GM19324 (cell line): ENCODE measurements around the gene CACNA1S.

ENCODE experiments used
- ATAC-seq: cut with Tn5 transposase; IDR thresholded peaks from one replicate; pipeline ENCODE4 v1.9.1; 2021; ENCODE audit warnings: mild to moderate bottlenecking, moderate library complexity; ENCODE audit not compliant: unreplicated experiment, low FRiP score

Gene CACNA1S

GRCh38 chr1:201019321-201019977 is 92.8 kb downstream of the CACNA1S start:
- ATAC-seq, result peak; percentile 61

GRCh38 chr1:201017828-201018163 is 94.4 kb downstream of the CACNA1S start:
- no peak for ATAC-seq

DNA sequence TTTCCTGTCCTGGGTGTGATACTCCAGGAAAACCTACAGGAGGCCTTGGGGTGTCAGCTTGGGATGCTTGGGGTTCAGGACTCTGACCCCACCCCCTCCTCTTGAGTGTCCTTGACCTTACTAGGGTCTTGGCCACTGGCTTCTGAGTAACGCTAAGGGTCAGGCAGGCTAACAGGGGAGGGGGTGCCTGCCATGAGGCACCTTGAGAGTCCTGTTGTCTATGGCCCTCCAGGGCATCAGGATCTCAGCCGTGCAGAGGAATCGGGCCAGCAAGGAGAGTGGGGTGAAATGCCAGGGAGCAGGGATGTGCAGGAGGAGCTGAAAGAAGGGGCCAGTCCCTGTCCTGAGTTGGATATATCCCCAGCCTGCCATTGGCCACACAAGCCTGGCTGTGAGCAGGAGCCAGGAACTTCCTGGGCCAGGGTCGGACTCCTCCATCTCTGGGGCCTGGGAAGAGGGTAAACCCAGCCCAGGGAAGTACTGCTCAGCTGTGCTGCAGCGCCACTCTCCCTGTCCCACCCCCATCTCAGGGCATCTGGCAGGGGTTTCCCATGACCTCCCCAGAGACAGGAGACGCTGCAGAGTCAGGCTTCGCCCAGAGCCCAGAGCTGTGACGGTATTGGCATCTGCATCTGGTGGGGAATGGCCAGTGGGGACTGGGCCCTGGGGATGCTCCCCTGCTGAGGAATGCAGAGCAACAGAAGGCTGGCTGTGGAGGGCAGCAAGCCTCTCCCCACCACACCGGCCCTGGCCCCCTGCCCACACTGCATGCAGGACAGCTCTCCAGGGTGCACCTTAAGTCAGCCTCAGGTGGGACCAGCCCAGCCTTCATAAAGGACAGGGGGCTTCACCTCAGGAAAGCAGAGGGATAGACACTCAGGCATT is 95.0 kb downstream of the CACNA1S start:
- no peak for ATAC-seq

- no peak for ATAC-seq
These were observed 96.0 kb downstream of the CACNA1S start for GRCh38 chr1:201016211-201016651.

DNA sequence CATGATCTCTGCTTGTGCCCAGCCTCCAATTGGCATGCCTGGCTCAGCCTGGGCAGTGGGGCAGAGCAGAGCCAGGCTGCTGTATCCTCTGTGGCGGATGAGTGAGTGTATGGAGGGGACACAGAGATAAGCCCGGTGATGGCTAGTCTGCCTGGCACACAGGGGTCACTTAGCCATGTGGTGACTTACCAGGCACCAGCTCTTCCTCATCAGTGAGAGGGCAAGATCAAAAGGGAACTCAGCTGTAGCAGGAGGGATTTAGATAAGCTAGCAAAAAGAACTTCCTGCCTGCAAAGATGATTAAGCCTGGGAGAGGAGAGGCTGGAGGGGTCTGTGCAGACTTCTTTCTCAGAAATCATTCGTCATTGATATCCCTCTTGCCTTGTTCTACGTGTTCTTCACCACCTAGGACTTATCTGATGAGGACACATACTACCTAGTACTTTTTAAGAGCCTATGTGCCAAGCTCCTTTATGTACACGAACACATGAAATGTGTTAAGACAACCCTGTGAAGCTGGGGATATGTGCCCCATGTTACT is 96.6 kb downstream of the CACNA1S start:
- ATAC-seq, result no peak

DNA sequence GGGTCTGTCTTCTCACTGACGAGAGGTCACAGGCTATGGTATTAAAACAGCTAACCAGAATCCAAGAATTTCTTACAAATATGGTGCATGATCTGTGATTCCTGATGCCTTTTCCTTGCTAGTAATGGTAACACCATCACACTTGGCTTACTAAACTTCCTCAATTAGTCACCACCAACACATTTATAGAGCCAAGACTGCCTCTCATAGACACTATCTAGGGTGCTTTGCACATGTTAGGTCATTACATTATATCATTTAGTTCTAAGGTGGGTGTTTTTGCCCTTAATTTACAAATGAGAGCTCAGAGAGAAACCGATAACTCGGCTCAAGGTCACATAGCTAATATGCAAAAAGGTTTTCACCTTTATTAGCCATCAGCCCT is 97.4 kb downstream of the CACNA1S start:
- no peak for ATAC-seq

DNA sequence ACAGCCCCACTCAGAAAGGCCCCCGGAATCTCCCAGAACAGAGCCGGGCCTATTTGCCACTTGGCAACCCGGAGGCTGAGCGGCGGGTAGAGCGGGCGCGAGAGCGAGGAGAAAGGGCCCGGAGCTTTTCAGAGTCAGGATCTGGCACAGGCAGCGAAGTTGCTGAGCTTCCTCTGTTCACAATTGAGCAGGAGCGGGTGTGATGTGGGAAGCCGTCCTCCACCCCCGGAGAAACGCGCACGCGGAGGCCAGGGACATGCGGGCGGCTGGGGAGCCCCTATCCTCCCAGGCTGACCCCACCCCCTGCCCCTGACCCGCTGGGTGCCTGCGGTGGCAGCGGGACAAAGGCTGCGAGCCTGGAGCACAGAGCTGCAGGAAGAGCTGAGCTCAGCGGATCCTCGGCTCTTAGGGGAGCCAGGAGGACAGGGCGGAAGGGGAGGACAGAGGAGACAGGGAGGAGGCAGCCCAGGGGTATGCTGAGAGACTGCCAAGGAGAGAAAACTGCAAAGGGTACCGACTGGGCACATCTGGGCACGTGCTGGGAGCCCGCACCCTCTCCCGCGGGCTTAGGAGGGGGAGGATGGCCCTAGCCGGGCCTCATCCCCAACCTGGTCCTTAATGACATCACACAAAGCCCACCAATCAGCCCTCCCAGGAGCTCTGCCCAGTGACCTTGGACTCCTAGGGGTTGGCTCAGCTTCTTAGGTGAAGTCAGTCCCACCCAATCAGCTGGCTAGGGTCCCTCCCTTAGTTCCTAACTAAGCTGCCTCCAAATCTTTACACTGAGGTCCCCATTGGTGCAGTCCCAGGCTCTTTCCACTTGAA is 98.0 kb downstream of the CACNA1S start:
- no peak for ATAC-seq

DNA sequence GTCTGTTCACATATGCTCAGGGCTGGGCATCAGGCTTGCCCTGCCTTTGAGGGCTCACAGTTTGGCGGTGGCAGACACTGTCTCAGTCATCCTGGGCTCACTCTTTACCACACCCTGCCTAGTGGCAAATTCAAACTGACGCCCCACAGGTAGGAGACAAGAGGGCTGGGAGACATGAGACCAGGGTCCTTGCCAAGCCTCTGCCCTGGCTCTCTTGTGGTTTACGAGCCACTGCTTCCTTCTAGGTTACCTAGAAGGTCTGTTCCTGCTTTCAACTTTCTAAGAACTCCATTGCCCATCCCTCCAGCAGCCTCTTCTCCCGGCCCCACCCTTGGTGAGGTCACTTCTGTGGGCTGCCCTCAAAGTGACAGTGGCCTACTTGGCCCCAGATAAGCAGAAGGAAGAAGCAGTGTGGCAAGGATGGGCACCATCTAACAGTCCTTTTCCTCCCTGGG is 99.2 kb downstream of the CACNA1S start:
- ATAC-seq, result no peak

GRCh38 chr1:201011616-201012015 is 100.6 kb downstream of the CACNA1S start:
- ATAC-seq, result no peak

- no peak for ATAC-seq
These were observed 102.1 kb downstream of the CACNA1S start for GRCh38 chr1:201009962-201010645.

DNA sequence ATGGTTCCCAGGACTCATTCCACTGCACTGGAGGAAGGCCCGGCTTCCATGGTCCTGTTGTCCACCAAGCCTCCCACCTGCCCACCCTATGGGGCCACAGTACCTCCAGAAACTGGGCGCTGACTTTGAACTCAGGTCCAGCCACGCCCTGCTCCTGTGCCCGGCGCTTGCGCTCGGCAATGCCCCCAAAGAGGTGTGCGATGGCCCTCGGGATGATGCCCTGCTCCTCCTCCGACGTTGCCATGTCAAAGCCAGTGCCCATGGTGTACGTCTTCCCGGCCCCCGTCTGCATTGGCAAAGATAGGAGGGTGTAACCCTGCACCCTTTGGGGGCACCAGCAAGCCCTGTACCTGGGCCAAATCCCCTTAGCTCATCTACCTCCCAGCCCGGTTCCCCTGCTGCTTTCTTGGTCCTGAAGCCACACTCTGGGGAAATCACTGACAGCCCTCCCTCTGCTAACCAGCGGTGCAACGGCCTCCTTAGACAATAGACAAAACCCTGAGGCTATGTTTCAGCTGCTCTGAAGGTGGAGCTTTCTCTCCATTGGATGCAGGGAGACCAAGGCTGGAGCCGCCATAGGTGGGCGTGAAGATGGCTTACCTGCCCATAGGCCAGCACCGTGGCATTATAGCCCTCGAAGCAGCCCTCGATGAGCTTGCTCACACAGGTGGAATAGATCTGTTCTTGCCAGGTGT is 103.4 kb downstream of the CACNA1S start:
- ATAC-seq, result no peak

GRCh38 chr1:201007481-201007880 is 104.7 kb downstream of the CACNA1S start:
- no peak for ATAC-seq

- no peak for ATAC-seq
These were observed 105.8 kb downstream of the CACNA1S start for GRCh38 chr1:201006450-201006849.

DNA sequence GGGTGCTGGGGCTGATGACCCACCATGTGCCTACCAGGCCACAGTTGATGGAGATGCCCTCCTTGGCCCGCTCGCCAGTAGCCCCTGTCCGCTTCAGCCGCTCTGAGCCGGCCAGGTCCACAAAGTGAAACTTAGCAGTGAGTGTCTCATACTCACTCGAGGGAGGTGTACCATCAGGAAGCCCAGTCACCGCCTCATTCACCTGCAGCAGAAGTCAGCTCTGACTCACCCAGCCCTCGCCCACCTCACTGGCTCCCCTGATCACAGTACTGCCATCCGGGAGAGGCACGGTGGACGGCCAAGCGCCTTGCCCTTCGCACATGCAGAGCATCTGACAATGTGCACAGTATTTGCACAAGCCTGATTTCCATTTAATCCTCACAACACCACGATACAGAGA is 107.5 kb downstream of the CACNA1S start:
- ATAC-seq, result no peak

GRCh38 chr1:201004154-201004553 is 108.1 kb downstream of the CACNA1S start:
- ATAC-seq, result no peak

- ATAC-seq, result no peak
These were observed 109.7 kb downstream of the CACNA1S start for GRCh38 chr1:201002510-201002909.

GRCh38 chr1:201001962-201002361 is 110.3 kb downstream of the CACNA1S start:
- ATAC-seq, result no peak

DNA sequence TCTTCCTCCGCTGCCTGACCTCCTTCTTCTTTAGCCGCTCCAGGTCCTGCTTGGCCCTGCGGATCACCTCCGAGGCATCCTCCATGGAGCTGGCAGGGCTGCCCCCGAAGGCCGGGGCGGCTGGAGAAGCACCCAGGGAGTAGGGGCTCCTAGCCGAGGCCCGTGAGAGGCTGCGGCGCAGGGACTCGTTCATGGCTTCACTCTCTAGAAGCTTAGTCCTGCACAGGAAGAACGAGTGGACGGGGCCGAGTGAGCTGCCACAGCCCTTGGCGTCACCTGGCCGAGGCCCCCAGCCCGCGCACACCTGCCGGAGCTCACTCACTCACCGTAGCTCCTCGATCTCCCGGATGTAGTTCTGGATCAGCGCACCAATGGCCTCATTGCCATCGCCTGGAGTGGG is 111.8 kb downstream of the CACNA1S start:
- ATAC-seq, result no peak

DNA sequence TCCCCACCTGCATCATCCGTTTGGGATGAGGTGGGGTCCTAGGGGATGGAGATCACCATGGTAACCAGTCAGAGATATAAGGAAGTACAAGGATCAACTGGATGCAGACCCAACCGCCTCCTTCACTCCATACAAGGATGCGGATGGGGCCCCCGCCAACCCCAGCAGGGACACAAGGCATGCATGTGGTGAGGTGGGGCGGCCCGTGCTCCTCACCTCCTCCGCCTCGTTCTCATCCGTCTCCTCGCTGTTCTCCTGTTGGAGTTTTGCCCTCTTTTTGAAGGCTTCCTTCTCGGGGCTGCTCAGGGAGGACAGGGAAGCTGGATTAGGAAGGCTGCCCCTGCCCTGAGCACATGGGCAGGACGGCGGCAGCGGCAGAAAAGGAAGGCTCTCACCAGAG is 112.6 kb downstream of the CACNA1S start:
- no peak for ATAC-seq

DNA sequence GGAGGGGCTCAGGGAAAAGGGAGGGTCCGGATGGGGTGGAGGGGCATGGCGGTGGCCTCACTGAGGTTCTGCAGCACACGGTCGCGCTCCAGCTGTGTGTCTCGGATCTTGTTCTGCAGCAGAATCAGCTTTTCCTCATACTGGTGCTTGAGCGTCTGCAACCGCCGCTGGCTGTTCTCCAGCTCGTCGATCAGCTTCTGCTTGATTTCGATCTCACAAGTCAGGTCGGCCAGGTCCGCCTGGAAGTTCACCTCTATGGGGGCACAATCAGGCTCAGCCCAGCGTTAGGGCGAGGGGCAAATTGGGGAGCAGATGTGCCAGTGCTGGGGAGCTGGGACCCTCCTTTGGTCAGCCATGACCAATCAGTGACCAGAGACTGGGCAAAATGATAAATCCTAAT is 113.9 kb downstream of the CACNA1S start:
- no peak for ATAC-seq
